Liver (tissue), 9 donors: ENCODE results near the gene STEAP2. TPM values are rescaled to one million over a fixed set of nuclear protein-coding genes. Genes with fewer than 3 reads are reported as not detected.

Experiments
- DNase-seq: peaks from one replicate; pipeline ENCODE4 v3.0.0-alpha.2; 2017; ENCODE audit warnings: low spot score
- H3K27ac ChIP-seq, 2 donors: one replicate each; pipeline ENCODE4 v1.7.0; 2013; ENCODE audit warnings: inconsistent platforms in 2 of 2, low read length in 2 of 2, control low read depth in 1 of 2, low read depth in 1 of 2, mild to moderate bottlenecking in 1 of 2
- H3K27me3 ChIP-seq, 4 donors: one replicate each; pipeline versions ENCODE4 v1.6.1 to v1.7.0; 2013; ENCODE audit warnings: low read length in 3 of 4, inconsistent platforms in 1 of 4, mild to moderate bottlenecking in 1 of 4, moderate library complexity in 1 of 4; ENCODE audit not compliant: control insufficient read depth in 4 of 4, insufficient read depth in 4 of 4
- H3K36me3 ChIP-seq, 4 donors: one replicate each; pipeline versions ENCODE4 v1.6.1 to v1.7.0; 2013; ENCODE audit warnings: low read length in 3 of 4, mild to moderate bottlenecking in 3 of 4, low read depth in 1 of 4, moderate library complexity in 1 of 4; ENCODE audit not compliant: control insufficient read depth in 4 of 4, insufficient read depth in 3 of 4
- H3K4me1 ChIP-seq, 4 donors: one replicate each; pipeline versions ENCODE4 v1.6.1 to v1.7.0; 2013; ENCODE audit warnings: low read length in 3 of 4, mild to moderate bottlenecking in 3 of 4, moderate library complexity in 1 of 4; ENCODE audit not compliant: control insufficient read depth in 4 of 4, insufficient read depth in 4 of 4
- H3K4me3 ChIP-seq, 3 donors: one replicate each; pipeline versions ENCODE4 v1.6.1 to v1.7.0; 2013; ENCODE audit warnings: low read length in 3 of 3, control low read depth in 1 of 3, low read depth in 1 of 3, mild to moderate bottlenecking in 1 of 3
- H3K9ac ChIP-seq, 2 donors: one replicate each; pipeline ENCODE4 v1.7.0; 2013; ENCODE audit warnings: low read length in 2 of 2, mild to moderate bottlenecking in 2 of 2, moderate library complexity in 2 of 2, control low read depth in 1 of 2, low read depth in 1 of 2
- H3K9me3 ChIP-seq, 4 donors: one replicate each; pipeline versions ENCODE4 v1.6.1 to v1.7.0; 2013; ENCODE audit warnings: low read length in 3 of 4; ENCODE audit not compliant: control insufficient read depth in 4 of 4
- ATF3 ChIP-seq: IDR thresholded peaks from 2 replicates; pipeline ENCODE4 v1.6.1; 2016; ENCODE audit warnings: antibody characterized with exemption
- CTCF ChIP-seq: fragments of 150-350 bp; IDR thresholded peaks from 2 replicates; pipeline ENCODE4 v1.5.1; 2017; ENCODE audit warnings: improper control_type of control experiment, low read depth, low read length; ENCODE audit not compliant: missing input control
- EGR1 ChIP-seq, 2 donors: IDR thresholded peaks; 2 replicates each; pipeline ENCODE4 v1.6.1; 2016 to 2018; ENCODE audit warnings: antibody characterized with exemption in 2 of 2, low read depth in 2 of 2
- FOXA1 ChIP-seq: IDR thresholded peaks from 2 replicates; pipeline ENCODE4 v1.6.1; 2016; ENCODE audit warnings: antibody characterized with exemption
- FOXA2 ChIP-seq: IDR thresholded peaks from 2 replicates; pipeline ENCODE4 v1.6.1; 2016; ENCODE audit warnings: antibody characterized with exemption
- GABPA ChIP-seq, 2 donors: IDR thresholded peaks in 1 of 2; conservative IDR thresholded peaks in 1 of 2; 2 replicates each; pipeline ENCODE4 v1.6.1; 2016; ENCODE audit warnings: antibody characterized with exemption in 2 of 2, mild to moderate bottlenecking in 1 of 2, moderate library complexity in 1 of 2
- HNF4A ChIP-seq, 2 donors: conservative IDR thresholded peaks; 2 replicates each; pipeline ENCODE4 v1.6.1; 2016; ENCODE audit warnings: antibody characterized with exemption in 2 of 2, mild to moderate bottlenecking in 2 of 2
- HNF4G ChIP-seq: IDR thresholded peaks from 2 replicates; pipeline ENCODE4 v1.6.1; 2016; ENCODE audit warnings: antibody characterized with exemption
- JUND ChIP-seq, 2 donors: IDR thresholded peaks; 2 replicates each; pipeline ENCODE4 v1.6.1; 2016; ENCODE audit warnings: antibody characterized with exemption in 2 of 2
- MAX ChIP-seq: IDR thresholded peaks from 2 replicates; pipeline ENCODE4 v1.6.1; 2016; ENCODE audit warnings: antibody characterized with exemption
- NR2F2 ChIP-seq: IDR thresholded peaks from 2 replicates; pipeline ENCODE4 v1.6.1; 2016; ENCODE audit warnings: antibody characterized with exemption
- RAD21 ChIP-seq, 2 donors: IDR thresholded peaks; 2 replicates each; pipeline ENCODE4 v1.6.1; 2016; ENCODE audit warnings: antibody characterized with exemption in 2 of 2, mild to moderate bottlenecking in 2 of 2
- REST ChIP-seq: IDR thresholded peaks from 2 replicates; pipeline ENCODE4 v1.6.1; 2016; ENCODE audit warnings: antibody characterized with exemption, mild to moderate bottlenecking
- RXRA ChIP-seq, 2 donors: IDR thresholded peaks; 2 replicates each; pipeline ENCODE4 v1.6.1; 2017 to 2018; ENCODE audit warnings: antibody characterized with exemption in 2 of 2, mild to moderate bottlenecking in 1 of 2
- SP1 ChIP-seq: IDR thresholded peaks from 2 replicates; pipeline ENCODE4 v1.6.1; 2018; ENCODE audit warnings: antibody characterized with exemption, mild to moderate bottlenecking
- TAF1 ChIP-seq: conservative IDR thresholded peaks from 2 replicates; pipeline ENCODE4 v1.6.1; 2016; ENCODE audit warnings: antibody characterized with exemption, mild to moderate bottlenecking
- YY1 ChIP-seq: IDR thresholded peaks from 2 replicates; pipeline ENCODE4 v1.6.1; 2016; ENCODE audit warnings: antibody characterized with exemption, mild to moderate bottlenecking
- ZBTB33 ChIP-seq: IDR thresholded peaks from 2 replicates; pipeline ENCODE4 v1.6.1; 2016; ENCODE audit warnings: antibody characterized with exemption
- WGBS: extraction: QIAGEN DNeasy Blood & Tissue Kit; methylation state at CpG from one replicate; pipeline ENCODE4 v1.1.7; 2013; 5-methylcytosine and 5-hydroxymethylcytosine counted together
- polyA plus RNA-seq, 2 donors: library from polyadenylated mRNA; stranded (reverse) in 1 of 2; unstranded in 1 of 2; fragments of 200-250 nt in 1 of 2; fragments of >200 nt in 1 of 2; fragmentation: Nextera tagmentation in 1 of 2; extraction: Ambion mirVana in 1 of 2; gene quantifications; one replicate each; pipeline versions ENCODE4 v1.2.1 to v1.2.3, GENCODE V29; 2013 to 2015
- total RNA-seq, 2 donors: library from RNA; depleted of rRNA; stranded (reverse); fragments of >200 nt; gene quantifications; one replicate each; pipeline ENCODE4 v1.2.3, GENCODE V29; 2014
- donor health status: healthy.
- donor health status: healthy.
- donor health status: healthy.
- donor health status: healthy.
- donor health status: healthy.

Gene STEAP2
- total and polyA plus RNA-seq, 4 donors = 1.2 to 25.9 (median 5.2) TPM

- DNase-seq = no peak
- WGBS = 68% methylated on average over 2 of the region's 2 CpGs
- no peak overlapping the region for H3K4me3 ChIP-seq
These were observed 2.0 kb downstream of the STEAP2 start for GRCh38 chr7:90213521-90213920.

GRCh38 chr7:90216080-90216674 is 4.6 kb downstream of the STEAP2 start:
- no peak for DNase-seq
- TF ChIP-seq SP1 (no peak), FOXA2 (no peak), MAX (no peak), GABPA (IDR thresholded peaks at IDR 0.05 in 1 of 2, conservative IDR thresholded peaks at IDR 0.05 in 1 of 2) (no peak), CTCF (no peak), ZBTB33 (no peak), FOXA1 (no peak), RAD21 (IDR thresholded peaks at IDR 0.05) (no peak), TAF1 (no peak), EGR1 (IDR thresholded peaks at IDR 0.05; ENCODE audit: low read depth in 2 of 2) (no peak), NR2F2 (no peak), HNF4G (no peak), HNF4A (conservative IDR thresholded peaks at IDR 0.05) (no peak), YY1 (no peak), RXRA (IDR thresholded peaks at IDR 0.05) (no peak), REST (no peak), ATF3 (no peak), JUND (IDR thresholded peaks at IDR 0.05) (no peak)
- Histone ChIP-seq H3K27me3 (no peaks in the 10 kb centered on the region), H3K27ac (peak overlapping the region in 1 of 2 donors; percentile 38), H3K9me3 (no peaks in the 10 kb centered on the region), H3K4me3 (no peak overlapping the region), H3K4me1 (peaks cover 3 to 28% (median 20%) of the 10 kb centered on the region in 4 donors), H3K36me3 (no peaks in the 10 kb centered on the region), H3K9ac (no peak overlapping the region)
- 65% methylated on average over 6 of the region's 6 CpGs for WGBS

More at GRCh38 chr7:90213521-90213920, 2.0 kb downstream of the STEAP2 start:
- Histone ChIP-seq H3K36me3 (no peaks in the 10 kb centered on the region), H3K4me1 (peaks cover 3 to 34% (median 23%) of the 10 kb centered on the region in 4 donors), H3K27me3 (no peaks in the 10 kb centered on the region), H3K9ac (no peak overlapping the region), H3K27ac (no peak overlapping the region), H3K9me3 (no peaks in the 10 kb centered on the region)
- TF ChIP-seq SP1 = no peak
- TF ChIP-seq NR2F2 = no peak
- TF ChIP-seq FOXA1 = no peak
- TF ChIP-seq EGR1 (IDR thresholded peaks at IDR 0.05; ENCODE audit: low read depth in 2 of 2) = no peak
- TF ChIP-seq JUND (IDR thresholded peaks at IDR 0.05) = no peak
